RWPE2 (cell line): Measurements from ENCODE around the gene VMA21.

Experiments
- ATAC-seq: fragments of 200-7000 bp; cut with Tn5 transposase; 3 replicates; pipeline ENCODE4 v1.9.1; 2021; ENCODE audit warnings: low read depth
- DNase-seq: peaks from one replicate; pipeline ENCODE4 v3.0.0-alpha.2; 2020; ENCODE audit warnings: low spot score
- H3K27ac ChIP-seq: fragments of 450-650 bp; 2 replicates; pipeline ENCODE4 v1.5.1; 2017; ENCODE audit warnings: mild to moderate bottlenecking; ENCODE audit not compliant: poor library complexity, severe bottlenecking
- H3K27me3 ChIP-seq: fragments of 250-450 bp; sonication (Bioruptor Pico); 2 replicates; pipeline ENCODE4 v1.5.1; 2021; ENCODE audit warnings: mild to moderate bottlenecking, moderate library complexity; ENCODE audit not compliant: insufficient read depth, poor library complexity, severe bottlenecking
- H3K36me3 ChIP-seq: fragments of 250-450 bp; sonication (Bioruptor Pico); 2 replicates; pipeline ENCODE4 v1.5.1; 2020; ENCODE audit warnings: low read depth, mild to moderate bottlenecking, moderate library complexity
- H3K4me1 ChIP-seq: fragments of 250-450 bp; sonication (Bioruptor Pico); 2 replicates; pipeline ENCODE4 v1.5.1; 2021; ENCODE audit warnings: mild to moderate bottlenecking, moderate library complexity; ENCODE audit not compliant: insufficient read depth, poor library complexity, severe bottlenecking
- H3K4me3 ChIP-seq: fragments of 250-450 bp; sonication (Bioruptor Pico); 2 replicates; pipeline ENCODE4 v1.5.1; 2021; ENCODE audit warnings: mild to moderate bottlenecking, moderate library complexity; ENCODE audit not compliant: severe bottlenecking
- H3K9me3 ChIP-seq: fragments of 250-450 bp; sonication (Bioruptor Pico); 2 replicates; pipeline ENCODE4 v1.5.1; 2021; ENCODE audit warnings: mild to moderate bottlenecking, moderate library complexity; ENCODE audit not compliant: severe bottlenecking
- CTCF ChIP-seq: fragments of 450-650 bp; IDR thresholded peaks from one replicate; pipeline ENCODE4 v1.5.1; 2017; ENCODE audit warnings: mild to moderate bottlenecking, moderate library complexity; ENCODE audit not compliant: poor library complexity, severe bottlenecking

Gene VMA21

GRCh38 chrX:151416579-151416978, 19.6 kb downstream of the VMA21 start:
- ATAC-seq = no peak

GRCh38 chrX:151419782-151420181, 22.8 kb downstream of the VMA21 start:
- no peak for TF ChIP-seq CTCF
- DNase-seq (no peak), ATAC-seq (no peak)
- Histone ChIP-seq H3K4me1 (no peaks in the 10 kb centered on the region), H3K4me3 (no peak overlapping the region), H3K36me3 (no peaks in the 10 kb centered on the region), H3K27ac (no peak overlapping the region), H3K27me3 (no peaks in the 10 kb centered on the region), H3K9me3 (no peaks in the 10 kb centered on the region)

More at GRCh38 chrX:151416579-151416978, 19.6 kb downstream of the VMA21 start:
- DNase-seq = no peak
- Histone ChIP-seq H3K4me1 (no peaks in the 10 kb centered on the region), H3K4me3 (no peak overlapping the region), H3K9me3 (no peaks in the 10 kb centered on the region), H3K27ac (no peak overlapping the region), H3K27me3 (no peaks in the 10 kb centered on the region), H3K36me3 (no peaks in the 10 kb centered on the region)
- TF ChIP-seq CTCF = no peak

GRCh38 chrX:151424505-151424904, 27.5 kb downstream of the VMA21 start:
- no peak overlapping the region for H3K4me3 ChIP-seq
- H3K9me3 ChIP-seq = no peaks in the 10 kb centered on the region
- DNase-seq (no peak), ATAC-seq (no peak)
- H3K4me1 ChIP-seq = no peaks in the 10 kb centered on the region
- H3K27ac ChIP-seq = no peak overlapping the region
- no peaks in the 10 kb centered on the region for H3K27me3 ChIP-seq
- H3K36me3 ChIP-seq = no peaks in the 10 kb centered on the region
- no peak for TF ChIP-seq CTCF

GRCh38 chrX:151448509-151448908, 51.5 kb downstream of the VMA21 start:
- no peak for ATAC-seq
- no peak for TF ChIP-seq CTCF
- Histone ChIP-seq H3K36me3 (no peaks in the 10 kb centered on the region), H3K9me3 (no peaks in the 10 kb centered on the region), H3K27me3 (no peaks in the 10 kb centered on the region), H3K4me3 (no peak overlapping the region), H3K4me1 (no peaks in the 10 kb centered on the region), H3K27ac (no peak overlapping the region)
- DNase-seq = no peak

- Histone ChIP-seq H3K27ac (no peak overlapping the region), H3K36me3 (no peaks in the 10 kb centered on the region), H3K27me3 (no peaks in the 10 kb centered on the region), H3K9me3 (no peaks in the 10 kb centered on the region), H3K4me3 (no peak overlapping the region), H3K4me1 (no peaks in the 10 kb centered on the region)
- no peak for DNase-seq
- no peak for ATAC-seq
- TF ChIP-seq CTCF = no peak
These were observed 61.8 kb downstream of the VMA21 start for GRCh38 chrX:151458824-151459223.
